Stomach (tissue), 4 donors: ENCODE measurements around the gene ABL1.

ENCODE experiments used
- CTCF ChIP-seq, 7 experiments: fragments of 450-650 bp in 4 of 7; fragments of 200-600 bp in 3 of 7; sonication (generic) in 3 of 7; IDR thresholded peaks; one replicate each; pipeline ENCODE4 v1.5.1; 2016 to 2019; ENCODE audit warnings: antibody characterized with exemption in 7 of 7, control low read depth in 2 of 7, mild to moderate bottlenecking in 1 of 7
- POLR2A ChIP-seq, 4 donors: fragments of 450-650 bp; IDR thresholded peaks; one replicate each; pipeline ENCODE4 v1.6.1; 2016; ENCODE audit warnings: antibody characterized with exemption in 4 of 4, control low read depth in 2 of 4, mild to moderate bottlenecking in 1 of 4, moderate library complexity in 1 of 4

GRCh38 chr9:130846487-130847305 is 11.6 kb downstream of the ABL1 start:
- TF ChIP-seq CTCF (IDR thresholded peaks at IDR 0.05) (no peak), POLR2A (IDR thresholded peaks at IDR 0.05) (no peak)
